IPS DF 6.9 (cell line): ENCODE results near the gene PCDHB2.
"Not testable (repeated sequence)": the region's sequence is repeated elsewhere in the genome, so short reads cannot be mapped to it uniquely, and the experiment has no call there.

Experiments
- DNase-seq: peaks from one replicate; pipeline ENCODE4 v3.0.0-alpha.2; 2013; ENCODE audit warnings: low read depth, low spot score
- H3K27ac ChIP-seq: one replicate; pipeline ENCODE4 v1.5.1; 2013; ENCODE audit warnings: low read length, control low read depth
- H3K27me3 ChIP-seq: 2 replicates; pipeline ENCODE4 v1.6.1; 2013; ENCODE audit warnings: mild to moderate bottlenecking, low read length; ENCODE audit not compliant: control insufficient read depth, insufficient read depth
- H3K36me3 ChIP-seq: 2 replicates; pipeline ENCODE4 v1.6.1; 2013; ENCODE audit warnings: low read length; ENCODE audit not compliant: control insufficient read depth, insufficient read depth
- H3K4me1 ChIP-seq: 2 replicates; pipeline ENCODE4 v1.6.1; 2013; ENCODE audit warnings: low read length; ENCODE audit not compliant: control insufficient read depth, insufficient read depth
- H3K4me3 ChIP-seq: 2 replicates; pipeline ENCODE4 v1.5.1; 2013; ENCODE audit warnings: mild to moderate bottlenecking, low read length
- H3K9me3 ChIP-seq: 2 replicates; pipeline ENCODE4 v1.6.1; 2013; ENCODE audit warnings: low read length, inconsistent platforms; ENCODE audit not compliant: control insufficient read depth, insufficient read depth
- WGBS: extraction: QIAGEN DNeasy Blood & Tissue Kit; methylation state at CpG from one replicate; pipeline ENCODE4 v1.1.7; 2013; ENCODE audit warnings: mixed read lengths, missing lambda C conversion rate; ENCODE audit not compliant: insufficient read length, insufficient coverage; 5-methylcytosine and 5-hydroxymethylcytosine counted together

Gene PCDHB2

DNA sequence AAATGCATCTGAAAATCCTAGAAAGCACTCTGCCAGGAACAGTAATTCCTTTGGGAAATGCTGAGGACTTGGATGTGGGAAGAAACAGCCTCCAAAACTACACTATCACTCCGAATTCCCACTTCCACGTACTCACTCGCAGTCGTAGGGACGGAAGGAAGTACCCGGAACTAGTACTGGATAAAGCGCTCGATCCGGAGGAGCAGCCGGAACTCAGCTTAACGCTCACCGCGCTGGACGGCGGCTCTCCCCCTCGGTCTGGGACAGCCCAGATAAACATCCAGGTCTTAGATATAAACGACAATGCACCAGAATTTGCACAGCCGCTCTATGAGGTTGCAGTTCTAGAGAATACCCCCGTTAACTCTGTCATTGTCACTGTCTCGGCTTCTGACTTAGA, 6.6 kb downstream of the PCDHB2 start:
- no peak overlapping the region for H3K27ac ChIP-seq
- H3K9me3 ChIP-seq, result no peaks in the 10 kb centered on the region
- no peak overlapping the region for H3K4me3 ChIP-seq
- no CpG with 5 or more reads among the region's 20 CpGs for WGBS
- H3K27me3 ChIP-seq, result no peaks in the 10 kb centered on the region
- DNase-seq, result no peak
- no peaks in the 10 kb centered on the region for H3K4me1 ChIP-seq
- H3K36me3 ChIP-seq, result no peaks in the 10 kb centered on the region

GRCh38 chr5:141102070-141102469, 7.7 kb downstream of the PCDHB2 start:
- H3K27ac ChIP-seq, H3K4me3 ChIP-seq, H3K36me3 ChIP-seq, H3K9me3 ChIP-seq, H3K4me1 ChIP-seq, H3K27me3 ChIP-seq, DNase-seq: not testable (repeated sequence)
- no CpG with 5 or more reads among the region's 39 CpGs for WGBS

DNA sequence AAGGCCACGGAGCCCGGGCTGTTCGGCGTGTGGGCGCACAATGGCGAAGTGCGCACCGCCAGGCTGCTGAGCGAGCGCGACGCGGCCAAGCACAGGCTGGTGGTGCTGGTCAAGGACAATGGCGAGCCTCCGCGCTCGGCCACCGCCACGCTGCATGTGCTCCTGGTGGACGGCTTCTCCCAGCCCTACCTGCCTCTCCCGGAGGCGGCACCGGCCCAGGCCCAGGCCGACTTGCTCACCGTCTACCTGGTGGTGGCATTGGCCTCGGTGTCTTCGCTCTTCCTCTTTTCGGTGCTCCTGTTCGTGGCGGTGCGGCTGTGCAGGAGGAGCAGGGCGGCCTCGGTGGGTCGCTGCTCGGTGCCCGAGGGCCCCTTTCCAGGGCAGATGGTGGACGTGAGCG, 8.1 kb downstream of the PCDHB2 start:
- no CpG with 5 or more reads among the region's 38 CpGs for WGBS
- H3K36me3 ChIP-seq, H3K4me3 ChIP-seq: not testable (repeated sequence)

GRCh38 chr5:141105350-141105749, 10.9 kb downstream of the PCDHB2 start:
- no peak for DNase-seq
- Histone ChIP-seq H3K27ac (no peak overlapping the region), H3K9me3 (no peaks in the 10 kb centered on the region), H3K27me3 (no peaks in the 10 kb centered on the region), H3K36me3 (no peaks in the 10 kb centered on the region), H3K4me3 (no peak overlapping the region), H3K4me1 (no peaks in the 10 kb centered on the region)
- WGBS, result no CpG with 5 or more reads among the region's 2 CpGs

More for the DNA sequence above, 8.1 kb downstream of the PCDHB2 start:
- DNase-seq, H3K4me1 ChIP-seq, H3K9me3 ChIP-seq, H3K27me3 ChIP-seq, H3K27ac ChIP-seq: not testable (repeated sequence)

- Histone ChIP-seq H3K27ac (no peak overlapping the region), H3K27me3 (no peaks in the 10 kb centered on the region), H3K36me3 (no peaks in the 10 kb centered on the region), H3K4me1 (no peaks in the 10 kb centered on the region), H3K9me3 (no peaks in the 10 kb centered on the region), H3K4me3 (no peak overlapping the region)
- no peak for DNase-seq
- WGBS, result no CpG with 5 or more reads among the region's 2 CpGs
Observed at GRCh38 chr5:141119250-141119649, 24.8 kb downstream of the PCDHB2 start.

- Histone ChIP-seq H3K36me3 (no peaks in the 10 kb centered on the region), H3K27me3 (no peaks in the 10 kb centered on the region), H3K4me1 (no peaks in the 10 kb centered on the region), H3K9me3 (no peaks in the 10 kb centered on the region), H3K27ac (no peak within 1 kb of the TSS), H3K4me3 (no peak within 1 kb of the TSS)
- peak; percentile 48 for DNase-seq
- no CpG with 5 or more reads among the region's 16 CpGs for WGBS
Observed at GRCh38 chr5:141121563-141121962, 27.1 kb downstream of the PCDHB2 start, which contains the start of gene PCDHB4. Gene PCDHB4 (plus strand): TSS chr5:141121818. CDS start chr5:141121999, 181 bp downstream.

DNA sequence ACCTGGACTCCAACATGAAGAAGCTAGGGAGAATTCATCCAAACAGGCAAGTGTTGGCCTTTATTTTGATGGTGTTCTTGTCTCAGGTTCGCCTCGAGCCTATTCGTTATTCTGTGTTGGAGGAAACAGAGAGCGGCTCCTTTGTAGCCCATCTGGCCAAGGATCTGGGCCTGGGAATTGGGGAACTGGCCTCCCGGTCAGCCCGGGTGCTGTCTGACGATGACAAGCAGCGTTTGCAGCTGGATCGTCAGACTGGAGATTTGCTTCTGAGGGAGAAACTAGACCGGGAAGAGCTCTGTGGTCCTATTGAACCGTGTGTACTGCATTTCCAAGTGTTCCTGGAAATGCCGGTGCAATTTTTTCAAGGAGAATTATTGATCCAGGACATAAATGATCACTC, 27.6 kb downstream of the PCDHB2 start:
- H3K9me3 ChIP-seq, result no peaks in the 10 kb centered on the region
- no peak overlapping the region for H3K27ac ChIP-seq
- DNase-seq, result no peak
- H3K4me3 ChIP-seq, result no peak overlapping the region
- no peaks in the 10 kb centered on the region for H3K4me1 ChIP-seq
- no peaks in the 10 kb centered on the region for H3K36me3 ChIP-seq
- WGBS, result no CpG with 5 or more reads among the region's 12 CpGs
- H3K27me3 ChIP-seq, result no peaks in the 10 kb centered on the region

DNA sequence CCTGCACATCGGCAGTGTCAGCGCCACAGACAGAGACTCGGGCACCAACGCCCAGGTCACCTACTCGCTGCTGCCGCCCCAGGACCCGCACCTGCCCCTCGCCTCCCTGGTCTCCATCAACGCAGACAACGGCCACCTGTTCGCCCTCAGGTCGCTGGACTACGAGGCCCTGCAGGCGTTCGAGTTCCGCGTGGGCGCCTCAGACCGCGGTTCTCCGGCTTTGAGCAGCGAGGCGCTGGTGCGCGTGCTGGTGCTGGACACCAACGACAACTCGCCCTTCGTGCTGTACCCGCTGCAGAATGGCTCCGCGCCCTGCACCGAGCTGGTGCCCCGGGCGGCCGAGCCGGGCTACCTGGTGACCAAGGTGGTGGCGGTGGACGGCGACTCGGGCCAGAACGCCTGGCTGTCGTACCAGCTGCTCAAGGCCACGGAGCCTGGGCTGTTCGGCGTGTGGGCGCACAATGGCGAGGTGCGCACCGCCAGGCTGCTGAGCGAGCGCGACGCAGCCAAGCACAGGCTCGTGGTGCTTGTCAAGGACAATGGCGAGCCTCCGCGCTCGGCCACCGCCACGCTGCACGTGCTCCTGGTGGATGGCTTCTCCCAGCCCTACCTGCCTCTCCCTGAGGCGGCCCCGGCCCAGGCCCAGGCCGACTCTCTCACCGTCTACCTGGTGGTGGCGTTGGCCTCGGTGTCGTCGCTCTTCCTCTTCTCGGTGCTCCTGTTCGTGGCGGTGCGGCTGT, 29.2 kb downstream of the PCDHB2 start:
- H3K4me3 ChIP-seq, H3K4me1 ChIP-seq, H3K27ac ChIP-seq, DNase-seq, H3K36me3 ChIP-seq, H3K27me3 ChIP-seq, H3K9me3 ChIP-seq: not testable (repeated sequence)
- WGBS, result no CpG with 5 or more reads among the region's 73 CpGs

DNA sequence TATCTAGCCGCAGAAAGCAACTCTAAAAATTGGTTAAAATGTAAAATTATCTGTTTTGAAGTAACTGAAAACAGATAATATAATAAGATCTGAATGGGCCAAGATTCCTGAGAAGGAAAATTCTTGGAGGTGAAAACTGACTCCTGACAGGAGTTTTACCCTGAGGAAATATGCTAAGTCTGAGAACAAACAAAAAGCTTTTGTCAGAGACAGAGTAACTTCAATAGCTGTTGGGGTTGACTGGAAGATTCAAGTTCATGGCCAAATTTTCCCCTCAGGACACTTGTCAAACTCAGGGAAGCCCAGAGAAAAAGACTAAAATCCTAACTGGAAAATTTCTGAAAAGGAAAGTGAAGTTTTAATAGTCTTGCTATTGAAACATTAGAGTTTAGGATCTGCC, 32.9 kb downstream of the PCDHB2 start:
- Histone ChIP-seq H3K27ac (no peak overlapping the region), H3K4me1 (no peaks in the 10 kb centered on the region), H3K36me3 (no peaks in the 10 kb centered on the region), H3K4me3 (no peak overlapping the region), H3K9me3 (no peaks in the 10 kb centered on the region), H3K27me3 (no peaks in the 10 kb centered on the region)
- DNase-seq, result no peak
- WGBS, result no CpG with 5 or more reads among the region's 1 CpG

DNA sequence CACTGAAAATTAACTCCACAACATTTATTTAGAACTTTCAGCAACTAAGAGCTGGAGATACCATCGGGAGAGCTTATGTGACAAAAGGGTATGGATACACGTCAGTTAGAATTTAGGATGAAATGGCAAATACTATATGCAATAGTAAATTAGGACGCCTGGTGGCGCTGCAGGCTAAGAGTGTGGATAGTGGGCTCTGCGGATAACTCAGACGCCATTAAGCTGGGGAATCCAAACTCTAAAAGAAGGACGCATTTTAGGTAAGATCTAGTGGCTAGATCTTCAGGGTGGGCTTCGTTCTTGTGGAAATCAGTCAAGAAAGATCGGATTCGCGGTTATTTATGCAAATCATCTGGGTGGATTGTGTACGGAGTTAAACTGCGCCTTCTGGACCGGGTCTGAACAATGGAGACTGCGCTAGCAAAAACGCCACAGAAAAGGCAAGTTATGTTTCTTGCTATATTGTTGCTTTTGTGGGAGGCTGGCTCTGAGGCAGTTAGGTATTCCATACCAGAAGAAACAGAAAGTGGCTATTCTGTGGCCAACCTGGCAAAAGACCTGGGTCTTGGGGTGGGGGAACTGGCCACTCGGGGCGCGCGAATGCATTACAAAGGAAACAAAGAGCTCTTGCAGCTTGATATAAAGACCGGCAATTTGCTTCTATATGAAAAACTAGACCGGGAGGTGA, 40.8 kb downstream of the PCDHB2 start, which contains the start of gene PCDHB5:
TSS of gene PCDHB5 (plus strand) at position 177 of the 688 bp plus-strand sequence. CDS start at position 406, 229 bp downstream.
- Histone ChIP-seq H3K4me1 (no peaks in the 10 kb centered on the region), H3K36me3 (no peaks in the 10 kb centered on the region), H3K9me3 (no peaks in the 10 kb centered on the region), H3K27ac (no peak within 1 kb of the TSS), H3K4me3 (no peak within 1 kb of the TSS), H3K27me3 (no peaks in the 10 kb centered on the region)
- no CpG with 5 or more reads among the region's 22 CpGs for WGBS
- DNase-seq, result no peak
